LNCaP clone FGC (cell line): ENCODE results near the gene LBP.
"Not testable (repeated sequence)": the region's sequence is repeated elsewhere in the genome, so short reads cannot be mapped to it uniquely, and the experiment has no call there.

Experiments used
- DNase-seq: peaks from one replicate; pipeline ENCODE4 v3.0.0-alpha.2; 2011; ENCODE audit warnings: low read depth
- H3K4me3 ChIP-seq: 2 replicates; pipeline ENCODE4 v1.5.1; 2011; ENCODE audit warnings: mild to moderate bottlenecking, low read depth, low read length, control low read depth
- CTCF ChIP-seq: IDR thresholded peaks from 2 replicates; pipeline ENCODE4 v1.5.1; 2012; ENCODE audit warnings: mild to moderate bottlenecking; ENCODE audit not compliant: control insufficient read depth, insufficient read depth; ENCODE audit errors: extremely low read depth

Gene LBP

GRCh38 chr20:38373231-38373867, 27.1 kb downstream of the LBP start:
- TF ChIP-seq CTCF: no peak
- DNase-seq: no peak
- no peak overlapping the region for H3K4me3 ChIP-seq

- TF ChIP-seq CTCF: no peak
- DNase-seq: no peak
Observed at GRCh38 chr20:38373898-38374297, 27.6 kb downstream of the LBP start.

GRCh38 chr20:38377039-38377685, 30.9 kb downstream of the LBP start:
- no peak for DNase-seq
- H3K4me3 ChIP-seq: no peak overlapping the region
- no peak for TF ChIP-seq CTCF

More at GRCh38 chr20:38373898-38374297, 27.6 kb downstream of the LBP start:
- H3K4me3 ChIP-seq: no peak overlapping the region

GRCh38 chr20:38377838-38378237, 31.6 kb downstream of the LBP start:
- DNase-seq, H3K4me3 ChIP-seq: not testable (repeated sequence)

GRCh38 chr20:38383147-38383546, 36.9 kb downstream of the LBP start:
- DNase-seq: no peak
- TF ChIP-seq CTCF: no peak
- H3K4me3 ChIP-seq: no peak overlapping the region

- DNase-seq: no peak
- H3K4me3 ChIP-seq: no peak overlapping the region
- no peak for TF ChIP-seq CTCF
Observed at GRCh38 chr20:38386004-38386403, 39.7 kb downstream of the LBP start.

GRCh38 chr20:38386851-38387250, 40.6 kb downstream of the LBP start:
- TF ChIP-seq CTCF: no peak
- no peak overlapping the region for H3K4me3 ChIP-seq
- DNase-seq: no peak
